Stimulated activated naive B cell treated with anti-CD40 and anti-IgM and Interleukin-4, amounts not matched to agents 10 μg/mL and 1 μg/mL and 100 μg/mL, for 72 hours (primary cell): ENCODE measurements around the gene LHFPL2.
"Not testable (repeated sequence)": the region's sequence is repeated elsewhere in the genome, so short reads cannot be mapped to it uniquely, and the experiment has no call there.

ENCODE experiments used
- ATAC-seq, 2 donors: fragments of 150-1000 bp; cut with Tn5 transposase; replicated peaks; 2 replicates each; pipeline ENCODE4 v1.10.0; 2021; ENCODE audit warnings: moderate library complexity in 1 of 2
- DNase-seq: peaks from one replicate; pipeline ENCODE4 v3.0.0; 2021
- H3K27ac Mint-ChIP-seq: one replicate; pipeline ENCODE4 v1.8.0; 2022; ENCODE audit warnings: mild to moderate bottlenecking, mixed read lengths
- H3K27me3 Mint-ChIP-seq, 2 donors: one replicate each; pipeline ENCODE4 v1.8.0; 2022; ENCODE audit warnings: mixed read lengths in 2 of 2
- H3K36me3 Mint-ChIP-seq, 2 donors: one replicate each; pipeline ENCODE4 v1.8.0; 2022; ENCODE audit warnings: mixed read lengths in 2 of 2, mild to moderate bottlenecking in 1 of 2
- H3K4me1 Mint-ChIP-seq, 2 donors: one replicate each; pipeline ENCODE4 v1.8.0; 2022; ENCODE audit warnings: mixed read lengths in 2 of 2, mild to moderate bottlenecking in 1 of 2
- H3K4me3 Mint-ChIP-seq, 2 donors: one replicate each; pipeline ENCODE4 v1.8.0; 2022; ENCODE audit warnings: mild to moderate bottlenecking in 2 of 2, mixed read lengths in 2 of 2, moderate library complexity in 1 of 2
- H3K9me3 Mint-ChIP-seq, 2 donors: one replicate each; pipeline ENCODE4 v1.8.0; 2022; ENCODE audit warnings: mixed read lengths in 2 of 2, mild to moderate bottlenecking in 1 of 2

LHFPL2 gene

DNA sequence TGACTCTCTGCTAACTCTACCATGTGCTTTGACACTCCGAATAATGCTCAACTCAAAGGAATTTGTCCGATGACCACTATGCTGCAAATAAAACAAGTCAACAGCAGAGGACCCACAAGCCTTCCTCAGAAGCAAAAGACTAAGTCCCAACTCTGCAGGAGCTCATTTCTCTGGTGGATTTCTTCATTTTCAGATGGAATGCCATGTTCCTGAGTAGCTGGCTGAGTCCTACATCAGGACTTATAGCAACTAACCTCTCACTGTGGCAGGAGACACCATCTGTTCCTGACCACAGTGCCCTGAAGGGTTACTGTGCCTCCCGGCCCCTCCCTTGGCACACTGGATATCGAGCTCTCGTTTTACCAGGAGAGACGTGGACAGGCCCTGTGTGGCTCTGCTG lies 20.8 kb downstream of the LHFPL2 start:
- Mint-ChIP-seq H3K4me1 (peaks cover 19 to 36% of the 10 kb centered on the region in 2 donors), H3K27ac (no peak overlapping the region), H3K9me3 (no peaks in the 10 kb centered on the region), H3K4me3 (no peak overlapping the region), H3K36me3 (peaks cover 41% of the 10 kb centered on the region in 2 donors), H3K27me3 (no peaks in the 10 kb centered on the region)
- ATAC-seq: no peak
- DNase-seq: no peak

DNA sequence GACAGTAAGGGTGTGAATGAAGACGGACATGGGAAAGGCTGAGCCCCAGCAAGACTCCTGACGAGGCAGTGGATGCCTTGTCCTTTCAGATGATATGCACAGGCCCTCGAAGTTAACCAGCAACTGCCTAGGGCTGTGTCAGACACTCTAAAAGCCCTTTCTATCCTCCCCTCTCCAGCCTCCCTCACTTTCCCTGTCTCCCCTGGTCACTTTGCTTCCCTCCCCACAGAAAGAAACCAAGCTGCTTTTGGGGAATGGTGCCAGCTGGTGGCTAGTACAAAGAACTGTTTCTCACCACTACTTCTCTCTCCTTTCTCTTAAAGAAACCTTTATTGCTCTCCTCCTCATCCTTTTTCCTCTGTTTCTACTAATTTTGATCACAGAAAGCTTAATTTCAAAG lies 21.4 kb downstream of the LHFPL2 start:
- ATAC-seq (no peak), DNase-seq (no peak)
- peaks cover 40 to 41% of the 10 kb centered on the region in 2 donors for H3K36me3 Mint-ChIP-seq
- H3K9me3 Mint-ChIP-seq: no peaks in the 10 kb centered on the region
- peaks cover 17 to 36% of the 10 kb centered on the region in 2 donors for H3K4me1 Mint-ChIP-seq
- H3K27me3 Mint-ChIP-seq: no peaks in the 10 kb centered on the region
- no peak overlapping the region for H3K4me3 Mint-ChIP-seq
- H3K27ac Mint-ChIP-seq: no peak overlapping the region

DNA sequence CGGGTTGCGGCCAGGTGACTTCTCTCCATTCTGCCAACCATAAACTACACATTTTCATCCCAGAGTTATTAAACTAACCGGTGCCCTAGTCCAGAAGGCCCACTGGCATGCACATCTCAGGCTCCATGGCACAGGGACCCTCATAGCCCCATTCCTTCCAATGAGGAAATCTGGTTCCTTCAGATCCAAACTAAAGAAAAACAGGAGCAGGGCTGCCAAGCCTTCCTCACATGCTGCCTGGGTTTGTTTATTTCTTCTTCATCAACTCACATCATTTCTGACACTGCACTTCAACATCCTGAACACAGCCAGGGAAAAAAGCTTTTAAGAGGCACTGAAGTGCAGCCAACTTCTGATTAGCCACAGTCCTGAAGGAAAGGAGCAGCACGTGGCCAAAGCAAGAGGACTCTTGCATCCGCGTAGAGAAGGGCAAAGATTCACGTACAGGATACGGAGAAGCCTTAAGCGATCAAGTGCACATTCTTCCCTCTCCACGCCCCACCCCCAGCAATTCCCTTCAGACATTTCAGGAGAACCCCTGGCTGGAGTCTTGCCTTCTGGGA lies 22.5 kb downstream of the LHFPL2 start:
- DNase-seq (no peak), ATAC-seq (no peak)
- Mint-ChIP-seq H3K9me3 (no peaks in the 10 kb centered on the region), H3K27ac (no peak overlapping the region), H3K27me3 (no peaks in the 10 kb centered on the region), H3K4me1 (peaks cover 18 to 45% of the 10 kb centered on the region in 2 donors), H3K36me3 (peaks cover 33 to 37% of the 10 kb centered on the region in 2 donors), H3K4me3 (no peak overlapping the region)

DNA sequence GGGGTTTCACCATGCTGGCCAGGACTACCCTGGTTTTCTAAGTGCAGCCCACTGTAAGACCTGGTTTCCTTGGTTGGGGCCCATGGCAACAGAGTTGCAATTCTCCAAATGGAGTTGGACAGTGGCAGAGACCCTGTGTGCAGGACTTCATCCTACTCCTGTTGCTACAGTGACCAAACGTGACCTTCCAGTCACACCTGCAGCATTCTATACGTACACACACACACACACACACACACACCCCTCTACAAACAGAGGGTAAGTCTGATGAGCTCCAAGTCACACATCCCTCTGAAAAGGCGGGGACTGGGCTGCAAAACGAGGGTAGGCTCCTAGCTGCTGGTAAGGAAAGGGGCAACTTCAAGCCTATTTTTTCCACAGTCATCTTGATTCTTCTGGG lies 23.6 kb downstream of the LHFPL2 start:
- H3K9me3 Mint-ChIP-seq: no peaks in the 10 kb centered on the region
- no peak for DNase-seq
- no peak overlapping the region for H3K27ac Mint-ChIP-seq
- no peaks in the 10 kb centered on the region for H3K27me3 Mint-ChIP-seq
- peaks cover 18 to 47% of the 10 kb centered on the region in 2 donors for H3K4me1 Mint-ChIP-seq
- no peak for ATAC-seq
- no peak overlapping the region for H3K4me3 Mint-ChIP-seq
- peaks cover 41 to 45% of the 10 kb centered on the region in 2 donors for H3K36me3 Mint-ChIP-seq

DNA sequence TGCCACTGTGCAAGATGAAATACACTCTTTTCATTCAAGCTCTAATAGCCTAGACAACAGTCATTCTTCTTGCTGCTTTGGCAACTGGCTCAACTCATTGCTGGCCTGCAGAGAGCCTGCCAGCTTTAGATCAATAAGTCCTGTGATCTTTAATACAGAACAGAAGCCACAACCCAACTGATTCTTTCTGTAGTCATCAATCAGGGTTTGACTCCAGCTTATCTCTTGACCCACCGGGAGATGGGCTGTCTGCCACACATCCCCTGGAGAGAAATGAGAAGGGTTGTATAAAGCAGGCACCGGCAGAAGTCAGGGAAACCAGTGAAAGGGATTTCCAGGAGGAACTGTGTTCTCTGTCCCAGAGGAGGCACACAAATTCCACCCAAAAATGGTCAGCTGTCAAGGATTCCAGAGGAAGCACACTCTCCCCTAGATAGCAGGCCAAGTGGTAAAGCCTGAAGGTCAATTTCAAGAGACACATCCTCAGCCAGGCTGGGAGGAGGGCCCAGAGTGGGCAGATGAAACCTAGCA lies 24.5 kb downstream of the LHFPL2 start:
- Mint-ChIP-seq H3K4me1 (peaks cover 16 to 40% of the 10 kb centered on the region in 2 donors), H3K4me3 (no peak overlapping the region), H3K27me3 (no peaks in the 10 kb centered on the region), H3K9me3 (no peaks in the 10 kb centered on the region), H3K36me3 (peaks cover 41 to 45% of the 10 kb centered on the region in 2 donors), H3K27ac (no peak overlapping the region)
- ATAC-seq: no peak
- no peak for DNase-seq

DNA sequence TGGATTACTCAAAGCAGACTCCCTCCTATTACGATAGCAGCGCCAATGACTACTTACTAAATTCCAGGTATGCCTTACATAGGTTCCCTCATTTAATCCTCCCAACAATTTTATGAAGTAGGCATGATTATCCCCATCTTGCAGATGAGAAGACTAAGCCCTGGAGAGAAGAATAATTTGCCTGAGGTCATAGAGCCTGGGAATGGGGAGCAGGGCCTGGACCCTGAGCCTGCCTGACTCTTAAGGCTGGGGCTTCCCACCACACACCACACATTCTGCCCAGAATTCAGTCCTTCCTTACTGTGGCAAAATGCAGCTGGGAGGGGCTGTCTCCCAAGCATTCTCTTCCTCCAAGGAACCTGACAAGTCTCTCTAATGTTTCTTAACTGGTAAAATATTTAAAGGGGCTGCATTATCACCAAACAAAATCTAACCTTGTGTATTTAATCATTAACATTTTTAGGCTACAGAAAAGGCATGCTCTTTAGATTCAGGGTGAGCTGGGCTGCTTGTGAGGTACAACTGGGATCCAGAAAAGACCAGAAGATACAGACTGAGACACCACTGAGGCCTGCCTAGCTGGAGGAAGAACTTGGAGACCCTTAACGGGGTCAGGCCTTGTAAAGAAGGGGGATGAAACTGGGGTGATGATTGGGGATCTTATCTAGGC lies 26.1 kb downstream of the LHFPL2 start:
- Mint-ChIP-seq H3K27me3 (no peaks in the 10 kb centered on the region), H3K9me3 (no peaks in the 10 kb centered on the region), H3K27ac (no peak overlapping the region), H3K4me1 (peaks cover 7 to 26% of the 10 kb centered on the region in 2 donors), H3K4me3 (no peak overlapping the region), H3K36me3 (peaks cover 42 to 54% of the 10 kb centered on the region in 2 donors)
- ATAC-seq (no peak), DNase-seq (no peak)

DNA sequence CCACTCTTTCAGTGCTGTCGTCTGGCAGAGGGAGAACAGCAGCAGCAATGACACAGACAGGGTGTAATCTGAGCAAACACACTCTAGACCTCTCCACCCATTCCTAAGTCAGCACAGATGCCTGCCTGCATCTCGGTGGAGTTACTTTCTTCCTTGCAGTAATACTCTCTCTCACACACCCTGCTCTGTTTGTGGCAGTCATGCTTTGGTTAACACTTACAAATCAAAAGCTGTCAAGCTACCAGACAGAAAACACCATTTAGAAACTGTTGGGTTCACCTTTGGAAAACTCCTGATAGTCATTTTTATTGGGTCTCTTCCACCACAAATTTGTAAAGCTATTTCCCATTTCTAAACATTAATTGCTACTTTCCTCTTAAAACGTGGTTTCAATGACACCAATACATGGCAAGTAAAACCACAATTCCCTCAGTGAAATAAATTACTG lies 27.3 kb downstream of the LHFPL2 start:
- H3K9me3 Mint-ChIP-seq: no peaks in the 10 kb centered on the region
- ATAC-seq: no peak
- H3K4me3 Mint-ChIP-seq: no peak overlapping the region
- peaks cover 39 to 48% of the 10 kb centered on the region in 2 donors for H3K36me3 Mint-ChIP-seq
- H3K27me3 Mint-ChIP-seq: no peaks in the 10 kb centered on the region
- H3K4me1 Mint-ChIP-seq: peaks cover 4 to 21% of the 10 kb centered on the region in 2 donors
- no peak overlapping the region for H3K27ac Mint-ChIP-seq
- no peak for DNase-seq

DNA sequence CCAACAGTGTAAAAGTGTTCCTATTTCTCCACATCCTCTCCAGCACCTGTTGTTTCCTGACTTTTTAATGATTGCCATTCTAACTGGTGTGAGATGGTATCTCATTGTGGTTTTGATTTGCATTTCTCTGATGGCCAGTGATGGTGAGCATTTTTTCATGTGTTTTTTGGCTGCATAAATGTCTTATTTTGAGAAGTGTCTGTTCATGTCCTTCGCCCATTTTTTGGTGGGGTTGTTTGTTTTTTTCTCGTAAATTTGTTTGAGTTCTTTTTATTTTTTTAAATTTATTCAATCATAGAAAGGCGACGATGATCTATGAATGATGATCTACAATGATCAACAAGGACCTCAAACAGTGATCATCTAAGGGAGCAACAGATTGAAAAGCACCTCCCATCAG lies 28.5 kb downstream of the LHFPL2 start:
- peaks cover 9 to 21% of the 10 kb centered on the region in 2 donors for H3K4me1 Mint-ChIP-seq
- H3K27ac Mint-ChIP-seq, H3K4me3 Mint-ChIP-seq, DNase-seq, ATAC-seq, H3K27me3 Mint-ChIP-seq, H3K9me3 Mint-ChIP-seq: not testable (repeated sequence)
- H3K36me3 Mint-ChIP-seq: peaks cover 33 to 38% of the 10 kb centered on the region in 2 donors

DNA sequence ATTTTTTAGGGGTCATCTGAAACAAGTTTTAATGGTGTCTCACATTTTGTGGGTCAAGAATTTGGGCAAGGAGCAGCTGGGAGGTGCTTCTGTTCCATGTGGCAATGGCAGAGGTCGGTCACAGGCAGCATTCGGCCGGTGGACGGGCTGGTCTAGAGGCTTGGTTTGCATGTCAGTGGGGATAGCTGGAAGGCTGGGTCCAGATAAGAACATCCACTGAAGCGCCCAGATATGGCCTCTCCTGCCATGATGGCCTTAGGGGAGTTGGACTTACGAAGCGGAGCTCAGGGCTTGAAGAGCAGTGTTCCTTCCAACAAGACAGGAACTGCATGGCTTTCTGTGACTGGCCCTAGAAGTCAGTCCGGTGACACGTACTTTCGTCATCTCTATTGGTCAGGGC lies 30.3 kb downstream of the LHFPL2 start:
- H3K27me3 Mint-ChIP-seq: no peaks in the 10 kb centered on the region

DNA sequence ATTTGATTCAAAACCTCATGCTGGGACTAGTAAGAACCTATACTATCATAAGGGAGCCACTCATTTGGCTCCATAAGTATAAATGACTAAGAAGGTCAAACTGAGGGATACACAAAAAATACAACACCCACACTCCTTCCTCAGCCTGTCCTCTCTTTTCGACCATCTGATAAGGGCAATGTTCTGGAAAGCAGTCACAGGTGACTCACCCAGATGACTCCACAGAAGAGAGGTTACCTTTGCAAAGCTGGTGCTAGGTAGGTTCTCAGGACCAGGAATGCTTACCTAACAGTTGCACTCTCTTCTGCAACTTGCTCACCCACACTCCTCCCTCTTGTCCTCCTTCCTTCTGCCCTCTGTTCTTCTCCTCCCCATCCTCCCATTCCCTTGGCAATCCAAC lies 32.9 kb downstream of the LHFPL2 start:
- Mint-ChIP-seq H3K4me1 (peaks cover 0 to 5% of the 10 kb centered on the region in 2 donors), H3K36me3 (peaks cover 18 to 24% of the 10 kb centered on the region in 2 donors), H3K27ac (no peak overlapping the region), H3K4me3 (no peak overlapping the region), H3K27me3 (no peaks in the 10 kb centered on the region), H3K9me3 (no peaks in the 10 kb centered on the region)
- peak in 1 of 2 donors; percentile 14 for ATAC-seq
- no peak for DNase-seq

More for the DNA sequence above, 30.3 kb downstream of the LHFPL2 start:
- H3K27ac Mint-ChIP-seq: no peak overlapping the region
- H3K4me1 Mint-ChIP-seq: peaks cover 7 to 17% of the 10 kb centered on the region in 2 donors
- DNase-seq (no peak), ATAC-seq (no peak)
- H3K4me3 Mint-ChIP-seq: no peak overlapping the region
- no peaks in the 10 kb centered on the region for H3K9me3 Mint-ChIP-seq
- peaks cover 23 to 33% of the 10 kb centered on the region in 2 donors for H3K36me3 Mint-ChIP-seq

DNA sequence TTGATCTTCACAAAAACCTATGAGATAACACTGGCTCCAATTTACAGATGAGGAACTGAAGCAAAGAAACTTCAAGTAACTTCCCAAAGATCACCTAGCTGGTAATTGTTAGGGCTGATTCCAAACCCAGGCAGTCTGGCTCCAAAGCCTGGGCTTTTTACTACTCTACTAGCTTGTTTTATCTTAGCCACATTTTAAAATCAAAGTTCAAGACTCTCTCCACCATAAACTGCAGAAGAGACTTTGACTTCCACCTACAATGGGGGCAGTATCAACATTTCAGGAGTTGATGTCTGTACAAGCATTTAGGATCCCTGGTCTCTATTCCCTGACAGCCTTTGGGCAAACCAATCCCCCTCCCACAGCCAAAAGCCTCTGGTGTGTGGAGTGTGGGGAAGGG lies 33.8 kb downstream of the LHFPL2 start:
- H3K27me3 Mint-ChIP-seq: no peaks in the 10 kb centered on the region
- H3K4me1 Mint-ChIP-seq: peaks cover 0 to 5% of the 10 kb centered on the region in 2 donors
- H3K36me3 Mint-ChIP-seq: peaks cover 20 to 23% of the 10 kb centered on the region in 2 donors
- H3K4me3 Mint-ChIP-seq: no peak overlapping the region
- no peak for ATAC-seq
- DNase-seq: no peak
- no peaks in the 10 kb centered on the region for H3K9me3 Mint-ChIP-seq
- no peak overlapping the region for H3K27ac Mint-ChIP-seq

DNA sequence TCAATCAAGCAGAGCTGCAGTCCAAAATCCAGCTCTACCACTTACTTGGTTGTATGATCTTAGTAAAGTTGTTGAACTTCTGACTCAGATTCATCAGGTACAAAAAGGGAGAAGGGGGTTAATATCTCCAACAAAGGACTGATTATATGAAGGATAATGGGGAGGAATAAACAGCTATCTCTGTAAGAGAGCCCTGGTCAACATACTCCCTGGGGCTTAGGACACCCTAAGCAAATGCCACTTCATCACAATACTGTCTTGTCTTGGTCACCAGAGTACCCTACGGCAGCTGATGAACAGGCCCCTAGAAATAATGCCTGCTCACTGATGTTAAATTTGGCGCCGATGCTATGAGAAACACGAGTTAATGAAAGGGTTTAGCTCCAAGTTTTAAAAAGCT lies 34.8 kb downstream of the LHFPL2 start:
- no peaks in the 10 kb centered on the region for H3K27me3 Mint-ChIP-seq
- no peak overlapping the region for H3K4me3 Mint-ChIP-seq
- H3K36me3 Mint-ChIP-seq: peaks cover 21 to 23% of the 10 kb centered on the region in 2 donors
- peaks cover 0 to 5% of the 10 kb centered on the region in 2 donors for H3K4me1 Mint-ChIP-seq
- DNase-seq: no peak
- H3K27ac Mint-ChIP-seq: no peak overlapping the region
- no peaks in the 10 kb centered on the region for H3K9me3 Mint-ChIP-seq
- ATAC-seq: no peak

DNA sequence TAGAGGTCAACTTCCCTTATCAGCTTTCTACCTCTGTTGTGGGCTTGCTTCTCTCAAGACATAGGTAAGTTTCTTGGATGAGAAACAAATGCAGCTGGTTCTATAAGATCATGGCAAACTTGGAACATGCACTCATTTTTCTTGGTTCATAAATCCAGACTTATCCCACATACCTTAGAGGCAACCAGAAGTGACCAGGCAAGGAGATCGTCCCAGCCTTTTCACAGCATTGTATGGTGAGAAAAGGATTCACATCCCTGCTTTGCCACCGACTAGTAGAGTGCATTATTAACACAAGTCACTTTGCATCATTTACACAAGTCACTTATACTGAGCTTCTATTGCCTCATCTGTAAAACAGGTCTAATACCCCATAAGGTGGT lies 35.4 kb downstream of the LHFPL2 start:
- no peak for ATAC-seq
- peaks cover 17 to 21% of the 10 kb centered on the region in 2 donors for H3K36me3 Mint-ChIP-seq
- DNase-seq: no peak
- no peak overlapping the region for H3K4me3 Mint-ChIP-seq
- H3K27ac Mint-ChIP-seq: no peak overlapping the region
- no peaks in the 10 kb centered on the region for H3K27me3 Mint-ChIP-seq
- peaks cover 0 to 5% of the 10 kb centered on the region in 2 donors for H3K4me1 Mint-ChIP-seq
- no peaks in the 10 kb centered on the region for H3K9me3 Mint-ChIP-seq

DNA sequence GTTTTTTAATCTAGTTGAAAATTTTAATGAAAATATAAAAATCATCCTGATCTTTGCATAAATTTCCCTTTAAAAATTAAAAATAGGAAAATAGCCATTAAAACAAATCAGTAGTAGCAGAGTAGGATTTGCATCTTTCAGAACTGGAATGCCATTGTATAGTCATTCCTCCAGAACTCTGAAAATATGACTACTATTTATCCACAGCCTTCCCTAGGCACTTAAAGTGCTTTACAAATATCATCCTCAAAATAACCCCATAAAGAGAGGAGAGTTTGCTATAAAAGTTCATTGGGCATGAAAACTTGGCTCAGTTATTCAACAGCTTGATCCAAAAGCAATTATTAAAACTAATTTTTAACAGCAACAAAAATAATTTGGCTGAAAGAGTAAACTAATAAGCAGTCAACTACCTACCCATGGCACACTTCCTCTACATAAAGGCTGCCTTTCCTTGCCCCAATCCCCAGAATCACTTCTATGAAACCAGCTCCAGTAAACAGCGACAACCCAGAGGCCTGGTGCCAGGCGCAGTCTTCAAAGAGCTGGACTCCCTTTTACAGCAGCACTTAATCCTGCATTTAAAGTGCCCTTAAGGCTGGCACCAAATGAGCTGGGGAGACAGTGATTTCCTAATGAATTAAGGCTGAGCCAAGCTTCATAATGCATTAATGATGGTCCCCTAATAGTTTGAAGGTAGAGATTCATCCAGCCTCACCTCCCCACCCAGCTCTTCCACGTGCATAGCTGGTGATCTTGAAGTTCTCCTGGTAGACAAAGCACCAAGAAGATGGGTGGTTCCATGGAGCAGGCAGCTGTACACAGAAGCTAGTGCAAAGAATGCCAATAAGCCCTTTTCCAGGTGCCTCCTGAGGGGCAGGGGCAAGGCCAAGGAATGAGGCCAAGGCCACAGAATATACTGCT lies 36.1 kb downstream of the LHFPL2 start:
- Mint-ChIP-seq H3K27me3 (no peaks in the 10 kb centered on the region), H3K9me3 (no peaks in the 10 kb centered on the region), H3K27ac (no peak overlapping the region), H3K4me1 (peaks cover 0 to 5% of the 10 kb centered on the region in 2 donors), H3K36me3 (peaks cover 17% of the 10 kb centered on the region in 2 donors), H3K4me3 (no peak overlapping the region)
- ATAC-seq (no peak), DNase-seq (no peak)
